Natural killer cell (primary cell): ENCODE data around the gene ZNF8. TPM values are rescaled to one million over a fixed set of nuclear protein-coding genes. Genes with fewer than 3 reads are reported as not detected.
"Not testable (repeated sequence)": the region's sequence is repeated elsewhere in the genome, so short reads cannot be mapped to it uniquely, and the experiment has no call there.

Source experiments
- ATAC-seq, 3 donors: fragments of 150-1000 bp in 2 of 3; fragments of 200-7000 bp in 1 of 3; cut with Tn5 transposase; 1 replicate in 1 of 3; 2 replicates in 2 of 3; pipeline ENCODE4 v1.10.0; 2021; ENCODE audit warnings: mild to moderate bottlenecking in 2 of 3, moderate library complexity in 2 of 3
- DNase-seq, 2 donors: peaks; one replicate each; pipeline versions ENCODE4 v3.0.0 to v3.0.0-alpha.2; 2013 to 2021; ENCODE audit warnings: mixed read lengths in 1 of 2
- H3K27ac ChIP-seq: one replicate; pipeline ENCODE4 v1.5.1; 2013; ENCODE audit warnings: mild to moderate bottlenecking, low read length
- H3K27me3 ChIP-seq: one replicate; pipeline ENCODE4 v1.6.1; 2013; ENCODE audit warnings: low read length; ENCODE audit not compliant: control insufficient read depth, insufficient read depth
- H3K36me3 ChIP-seq: one replicate; pipeline ENCODE4 v1.6.1; 2013; ENCODE audit warnings: low read length; ENCODE audit not compliant: control insufficient read depth, insufficient read depth
- H3K4me1 ChIP-seq: one replicate; pipeline ENCODE4 v1.6.1; 2013; ENCODE audit warnings: low read length; ENCODE audit not compliant: control insufficient read depth, insufficient read depth
- H3K4me3 ChIP-seq: one replicate; pipeline ENCODE4 v1.5.1; 2013; ENCODE audit warnings: low read length
- H3K9me3 ChIP-seq: one replicate; pipeline ENCODE4 v1.6.1; 2013; ENCODE audit warnings: low read length; ENCODE audit not compliant: control insufficient read depth, insufficient read depth
- H3K27ac Mint-ChIP-seq, 2 donors: one replicate each; pipeline ENCODE4 v1.8.0; 2022; ENCODE audit warnings: mild to moderate bottlenecking in 2 of 2, mixed read lengths in 2 of 2, moderate library complexity in 1 of 2
- H3K27me3 Mint-ChIP-seq, 2 donors: one replicate each; pipeline ENCODE4 v1.8.0; 2022; ENCODE audit warnings: low read depth in 2 of 2, mixed read lengths in 2 of 2
- H3K36me3 Mint-ChIP-seq: one replicate; pipeline ENCODE4 v1.8.0; 2022; ENCODE audit warnings: mixed read lengths
- H3K4me1 Mint-ChIP-seq, 2 donors: one replicate each; pipeline ENCODE4 v1.8.0; 2022; ENCODE audit warnings: mixed read lengths in 2 of 2
- H3K4me3 Mint-ChIP-seq: one replicate; pipeline ENCODE4 v1.8.0; 2022; ENCODE audit warnings: mild to moderate bottlenecking, moderate library complexity, mixed read lengths
- H3K9me3 Mint-ChIP-seq, 2 donors: one replicate each; pipeline ENCODE4 v1.8.0; 2022; ENCODE audit warnings: mixed read lengths in 2 of 2
- WGBS: methylation state at CpG from one replicate; pipeline ENCODE4 v1.1.7; 2013; ENCODE audit warnings: missing lambda C conversion rate; ENCODE audit not compliant: insufficient coverage; 5-methylcytosine and 5-hydroxymethylcytosine counted together
- intact Hi-C: fragments of 100-400 bp; cut with micrococcal nuclease; formaldehyde crosslinking; loops from one replicate; pipeline ENCODE4 v1.14.2; 2022
- total RNA-seq, 4 donors: library from RNA; stranded (reverse); fragments of 120-200 nt in 1 of 4; gene quantifications; one replicate each; pipeline versions ENCODE4 v1.2.3 to v1.2.4, GENCODE V29; 2013 to 2022
- TF ChIP-seq, protein P1 (sequence below): fragments of 200-600 bp; IDR thresholded peaks from one replicate; pipeline ENCODE4 v1.8.0; 2022; ENCODE audit warnings: antibody characterized with exemption

ZNF8 gene
- total RNA-seq, 3 donors from 2014 or later (not counting 1 experiment from before 2014, with no cell fraction given): 6.4 to 8.7 (median 7.7) TPM

DNA sequence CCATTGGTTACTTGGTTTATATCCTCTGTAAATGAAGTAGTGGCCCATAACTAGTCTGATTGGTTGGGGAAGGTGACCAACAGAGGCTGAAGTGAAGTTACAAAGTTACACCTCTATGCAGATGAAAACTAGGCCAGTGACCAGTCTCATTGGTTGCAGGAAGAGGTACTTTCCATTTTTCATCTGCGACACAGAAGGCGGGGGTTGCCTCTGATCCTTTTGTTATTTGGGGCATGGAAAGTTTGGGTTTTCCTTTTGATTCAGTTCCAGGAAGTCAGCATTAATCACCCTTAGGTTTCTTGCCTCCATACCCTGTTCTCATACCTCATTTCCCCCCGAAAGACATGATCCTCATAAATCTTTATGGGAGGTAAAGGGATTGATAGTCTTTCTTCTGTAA is 29.9 kb upstream of the ZNF8 start:
- no peaks in the 10 kb centered on the region for H3K4me1 ChIP-seq
- no peaks in the 10 kb centered on the region for H3K27me3 Mint-ChIP-seq
- TF ChIP-seq, protein P1, sequence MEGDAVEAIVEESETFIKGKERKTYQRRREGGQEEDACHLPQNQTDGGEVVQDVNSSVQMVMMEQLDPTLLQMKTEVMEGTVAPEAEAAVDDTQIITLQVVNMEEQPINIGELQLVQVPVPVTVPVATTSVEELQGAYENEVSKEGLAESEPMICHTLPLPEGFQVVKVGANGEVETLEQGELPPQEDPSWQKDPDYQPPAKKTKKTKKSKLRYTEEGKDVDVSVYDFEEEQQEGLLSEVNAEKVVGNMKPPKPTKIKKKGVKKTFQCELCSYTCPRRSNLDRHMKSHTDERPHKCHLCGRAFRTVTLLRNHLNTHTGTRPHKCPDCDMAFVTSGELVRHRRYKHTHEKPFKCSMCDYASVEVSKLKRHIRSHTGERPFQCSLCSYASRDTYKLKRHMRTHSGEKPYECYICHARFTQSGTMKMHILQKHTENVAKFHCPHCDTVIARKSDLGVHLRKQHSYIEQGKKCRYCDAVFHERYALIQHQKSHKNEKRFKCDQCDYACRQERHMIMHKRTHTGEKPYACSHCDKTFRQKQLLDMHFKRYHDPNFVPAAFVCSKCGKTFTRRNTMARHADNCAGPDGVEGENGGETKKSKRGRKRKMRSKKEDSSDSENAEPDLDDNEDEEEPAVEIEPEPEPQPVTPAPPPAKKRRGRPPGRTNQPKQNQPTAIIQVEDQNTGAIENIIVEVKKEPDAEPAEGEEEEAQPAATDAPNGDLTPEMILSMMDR: no peak
- H3K4me3 Mint-ChIP-seq: no peak overlapping the region
- DNase-seq (no peak), ATAC-seq (no peak)
- peaks cover 73% of the 10 kb centered on the region for H3K36me3 ChIP-seq
- no peak overlapping the region for H3K27ac Mint-ChIP-seq
- H3K27me3 ChIP-seq: no peaks in the 10 kb centered on the region
- H3K4me3 ChIP-seq: no peak overlapping the region
- H3K9me3 Mint-ChIP-seq: peaks cover 7 to 9% of the 10 kb centered on the region in 2 donors
- WGBS: no CpG with 5 or more reads among the region's 3 CpGs
- intact Hi-C loops: no loop called here
- peaks cover 84% of the 10 kb centered on the region for H3K9me3 ChIP-seq
- H3K36me3 Mint-ChIP-seq: peaks cover 63% of the 10 kb centered on the region
- H3K27ac ChIP-seq: no peak overlapping the region
- H3K4me1 Mint-ChIP-seq: peaks cover 0 to 4% of the 10 kb centered on the region in 2 donors

DNA sequence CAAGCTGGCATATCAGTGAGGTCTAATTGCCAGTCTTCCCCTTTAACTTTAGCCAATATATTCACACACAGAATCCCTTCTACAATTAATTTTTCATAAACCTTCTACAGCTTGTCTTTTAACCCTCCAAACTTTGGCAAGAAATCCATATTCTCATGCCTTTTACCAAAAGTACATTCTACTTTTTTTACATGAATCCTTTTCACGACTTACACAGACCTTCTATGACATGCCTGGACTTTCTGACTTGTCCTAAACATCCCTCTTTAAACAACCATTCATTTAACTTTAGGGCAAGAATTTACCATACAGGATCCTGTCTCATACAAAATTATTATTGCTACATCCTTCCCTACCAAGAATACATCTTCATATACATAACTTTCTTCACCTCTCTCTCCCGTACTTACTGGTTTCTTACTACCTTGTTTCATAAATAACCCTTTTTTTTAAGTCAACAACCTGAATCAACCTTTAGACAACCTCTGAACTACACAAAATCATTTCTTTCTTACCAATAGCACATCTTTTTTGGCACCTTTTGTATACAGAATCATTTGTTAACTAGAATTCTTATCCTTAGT is 26.6 kb upstream of the ZNF8 start:
- 99% methylated on average over 2 of the region's 2 CpGs for WGBS
- Mint-ChIP-seq H3K9me3 (peaks cover 14% of the 10 kb centered on the region in 2 donors), H3K27ac (no peak overlapping the region), H3K36me3 (peaks cover 70% of the 10 kb centered on the region), H3K4me1 (no peaks in the 10 kb centered on the region), H3K27me3 (no peaks in the 10 kb centered on the region), H3K4me3 (no peak overlapping the region)
- no peak for ATAC-seq
- no peak overlapping the region for H3K4me3 ChIP-seq
- H3K4me1 ChIP-seq: no peaks in the 10 kb centered on the region
- TF ChIP-seq, protein P1: no peak
- H3K9me3 ChIP-seq: peaks cover 83% of the 10 kb centered on the region
- no peak overlapping the region for H3K27ac ChIP-seq
- H3K27me3 ChIP-seq: no peaks in the 10 kb centered on the region
- intact Hi-C loops: no loop called here
- peaks cover 62% of the 10 kb centered on the region for H3K36me3 ChIP-seq
- no peak for DNase-seq

DNA sequence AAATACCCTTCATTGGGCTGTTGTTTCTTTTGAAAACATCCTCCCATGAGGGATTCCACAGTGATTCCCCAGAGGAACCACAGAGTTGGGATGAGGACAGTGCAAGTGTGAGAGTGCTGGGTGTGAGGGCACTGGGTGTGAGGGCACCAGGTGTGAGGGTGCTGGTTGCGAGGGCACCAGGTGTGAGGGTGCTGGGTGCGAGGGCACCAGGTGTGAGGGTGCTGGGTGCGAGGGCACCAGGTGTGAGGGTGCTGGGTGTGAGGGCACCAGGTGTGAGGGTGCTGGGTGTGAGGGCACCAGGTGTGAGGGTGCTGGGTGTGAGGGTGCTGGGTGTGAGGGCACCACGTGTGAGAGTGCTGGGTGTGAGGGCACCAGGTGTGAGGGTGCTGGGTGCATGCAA is 20.5 kb upstream of the ZNF8 start:
- DNase-seq, ATAC-seq, H3K27ac Mint-ChIP-seq, H3K27me3 ChIP-seq, H3K27ac ChIP-seq, intact Hi-C loops, H3K27me3 Mint-ChIP-seq, H3K4me3 Mint-ChIP-seq, H3K4me3 ChIP-seq, H3K4me1 ChIP-seq, H3K4me1 Mint-ChIP-seq: not testable (repeated sequence)
- peaks cover 97% of the 10 kb centered on the region for H3K9me3 ChIP-seq
- peaks cover 36% of the 10 kb centered on the region for H3K36me3 ChIP-seq
- H3K9me3 Mint-ChIP-seq: peaks cover 13 to 24% of the 10 kb centered on the region in 2 donors
- peaks cover 59% of the 10 kb centered on the region for H3K36me3 Mint-ChIP-seq
- WGBS: 99% methylated on average over 3 of the region's 4 CpGs

DNA sequence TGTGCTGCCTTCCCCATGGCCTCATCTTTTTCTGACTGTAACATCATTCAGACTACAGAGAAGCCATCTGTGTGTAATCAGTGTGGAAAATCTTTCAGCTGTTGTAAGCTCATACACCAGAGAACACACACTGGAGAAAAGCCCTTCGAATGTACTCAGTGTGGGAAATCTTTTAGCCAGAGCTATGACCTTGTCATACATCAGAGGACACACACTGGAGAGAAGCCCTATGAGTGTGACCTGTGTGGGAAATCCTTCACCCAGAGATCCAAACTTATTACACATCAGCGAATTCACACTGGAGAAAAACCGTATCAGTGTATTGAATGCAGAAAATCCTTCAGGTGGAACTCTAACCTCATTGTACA is 17.2 kb upstream of the ZNF8 start:
- Mint-ChIP-seq H3K9me3 (peaks cover 7 to 17% of the 10 kb centered on the region in 2 donors), H3K4me1 (peaks cover 0 to 5% of the 10 kb centered on the region in 2 donors), H3K27me3 (no peaks in the 10 kb centered on the region), H3K27ac (no peak overlapping the region), H3K4me3 (no peak overlapping the region), H3K36me3 (peaks cover 36% of the 10 kb centered on the region)
- Histone ChIP-seq H3K36me3 (peaks cover 17% of the 10 kb centered on the region), H3K4me3 (no peak overlapping the region), H3K4me1 (no peaks in the 10 kb centered on the region), H3K9me3 (peaks cover 99% of the 10 kb centered on the region), H3K27me3 (no peaks in the 10 kb centered on the region), H3K27ac (no peak overlapping the region)
- WGBS: 100% methylated on average over 3 of the region's 3 CpGs
- no peak for ATAC-seq
- intact Hi-C loops: loop anchor here (10.0 kb wide), 1 partner anchor 57 kb away; no protein-coding TSS in a partner anchor
- no peak for DNase-seq
- TF ChIP-seq, protein P1: no peak
